Gastrocnemius medialis (tissue), 4 donors: ENCODE results near the gene ERAS.

Source experiments
- POLR2A ChIP-seq, 2 donors: fragments of 450-650 bp; IDR thresholded peaks; one replicate each; pipeline ENCODE4 v1.6.1; 2017; ENCODE audit warnings: antibody characterized with exemption in 2 of 2, mild to moderate bottlenecking in 2 of 2, moderate library complexity in 2 of 2
- TF ChIP-seq, protein P1 (sequence below), 5 experiments: fragments of 450-650 bp in 3 of 5; fragments of 200-600 bp in 2 of 5; sonication (generic) in 2 of 5; IDR thresholded peaks in 4 of 5; conservative IDR thresholded peaks in 1 of 5; 1 replicate in 4 of 5; 2 replicates in 1 of 5; pipeline ENCODE4 v1.5.1; 2016 to 2019; ENCODE audit warnings: antibody characterized with exemption in 5 of 5, mild to moderate bottlenecking in 3 of 5, moderate library complexity in 3 of 5

GRCh38 chrX:48794911-48795515 is 31.3 kb upstream of the ERAS start:
- TF ChIP-seq, protein P1, sequence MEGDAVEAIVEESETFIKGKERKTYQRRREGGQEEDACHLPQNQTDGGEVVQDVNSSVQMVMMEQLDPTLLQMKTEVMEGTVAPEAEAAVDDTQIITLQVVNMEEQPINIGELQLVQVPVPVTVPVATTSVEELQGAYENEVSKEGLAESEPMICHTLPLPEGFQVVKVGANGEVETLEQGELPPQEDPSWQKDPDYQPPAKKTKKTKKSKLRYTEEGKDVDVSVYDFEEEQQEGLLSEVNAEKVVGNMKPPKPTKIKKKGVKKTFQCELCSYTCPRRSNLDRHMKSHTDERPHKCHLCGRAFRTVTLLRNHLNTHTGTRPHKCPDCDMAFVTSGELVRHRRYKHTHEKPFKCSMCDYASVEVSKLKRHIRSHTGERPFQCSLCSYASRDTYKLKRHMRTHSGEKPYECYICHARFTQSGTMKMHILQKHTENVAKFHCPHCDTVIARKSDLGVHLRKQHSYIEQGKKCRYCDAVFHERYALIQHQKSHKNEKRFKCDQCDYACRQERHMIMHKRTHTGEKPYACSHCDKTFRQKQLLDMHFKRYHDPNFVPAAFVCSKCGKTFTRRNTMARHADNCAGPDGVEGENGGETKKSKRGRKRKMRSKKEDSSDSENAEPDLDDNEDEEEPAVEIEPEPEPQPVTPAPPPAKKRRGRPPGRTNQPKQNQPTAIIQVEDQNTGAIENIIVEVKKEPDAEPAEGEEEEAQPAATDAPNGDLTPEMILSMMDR (IDR thresholded peaks at IDR 0.05 in 4 of 5, conservative IDR thresholded peaks at IDR 0.05 in 1 of 5), result no peak
- TF ChIP-seq POLR2A (IDR thresholded peaks at IDR 0.05), result no peak
